GM12873 (cell line): ENCODE results near the gene AFAP1.
A peak's percentile ranks its signal among the peaks of the same experiment; 100 is the strongest.

Experiments
- TF ChIP-seq, protein P1 (sequence below): IDR thresholded peaks from 2 replicates; pipeline ENCODE4 v1.5.1; 2012; ENCODE audit warnings: low read depth, mild to moderate bottlenecking, moderate library complexity, low read length, control low read depth; ENCODE audit not compliant: insufficient read depth; ENCODE audit errors: missing control alignments

AFAP1 gene

DNA sequence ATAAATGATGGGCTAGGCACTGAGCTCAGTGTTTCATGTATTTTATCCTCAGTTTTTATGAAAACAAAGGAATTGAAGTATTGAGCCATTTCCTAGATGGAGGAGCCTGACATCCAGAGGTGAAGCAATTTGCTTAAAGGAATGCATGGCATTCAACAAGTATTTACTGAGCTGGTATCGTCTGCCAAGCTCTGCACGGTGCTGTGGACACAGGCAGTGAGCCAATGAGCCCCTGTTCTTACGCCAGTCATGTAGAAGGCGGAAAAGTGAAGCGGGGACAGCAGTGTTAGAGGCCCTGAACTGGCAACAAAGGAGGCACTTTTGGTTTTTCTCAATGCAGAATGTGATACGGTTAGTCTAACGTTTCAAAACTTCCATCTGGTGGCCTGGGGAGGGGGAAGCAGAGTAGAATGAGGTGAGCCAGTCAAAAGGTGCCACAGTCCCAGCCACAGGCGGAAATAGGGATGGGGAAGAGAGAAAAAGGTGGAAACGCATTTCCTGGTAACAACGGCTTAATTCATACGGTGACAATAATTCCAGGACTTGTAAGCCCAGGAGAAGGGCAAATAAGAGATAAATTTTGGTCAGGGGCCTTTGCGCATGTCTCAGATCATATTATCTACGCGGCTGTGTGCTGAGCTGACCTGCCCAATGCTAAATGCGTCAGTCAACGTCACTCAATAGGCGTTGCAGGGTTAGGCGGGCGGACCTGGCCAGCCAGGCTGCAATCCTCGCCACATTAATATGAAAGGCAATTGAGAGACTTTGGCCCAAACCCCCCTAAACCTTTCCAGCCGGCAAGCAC, 133.9 kb downstream of the AFAP1 start:
- TF ChIP-seq, protein P1, sequence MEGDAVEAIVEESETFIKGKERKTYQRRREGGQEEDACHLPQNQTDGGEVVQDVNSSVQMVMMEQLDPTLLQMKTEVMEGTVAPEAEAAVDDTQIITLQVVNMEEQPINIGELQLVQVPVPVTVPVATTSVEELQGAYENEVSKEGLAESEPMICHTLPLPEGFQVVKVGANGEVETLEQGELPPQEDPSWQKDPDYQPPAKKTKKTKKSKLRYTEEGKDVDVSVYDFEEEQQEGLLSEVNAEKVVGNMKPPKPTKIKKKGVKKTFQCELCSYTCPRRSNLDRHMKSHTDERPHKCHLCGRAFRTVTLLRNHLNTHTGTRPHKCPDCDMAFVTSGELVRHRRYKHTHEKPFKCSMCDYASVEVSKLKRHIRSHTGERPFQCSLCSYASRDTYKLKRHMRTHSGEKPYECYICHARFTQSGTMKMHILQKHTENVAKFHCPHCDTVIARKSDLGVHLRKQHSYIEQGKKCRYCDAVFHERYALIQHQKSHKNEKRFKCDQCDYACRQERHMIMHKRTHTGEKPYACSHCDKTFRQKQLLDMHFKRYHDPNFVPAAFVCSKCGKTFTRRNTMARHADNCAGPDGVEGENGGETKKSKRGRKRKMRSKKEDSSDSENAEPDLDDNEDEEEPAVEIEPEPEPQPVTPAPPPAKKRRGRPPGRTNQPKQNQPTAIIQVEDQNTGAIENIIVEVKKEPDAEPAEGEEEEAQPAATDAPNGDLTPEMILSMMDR, result no peak

DNA sequence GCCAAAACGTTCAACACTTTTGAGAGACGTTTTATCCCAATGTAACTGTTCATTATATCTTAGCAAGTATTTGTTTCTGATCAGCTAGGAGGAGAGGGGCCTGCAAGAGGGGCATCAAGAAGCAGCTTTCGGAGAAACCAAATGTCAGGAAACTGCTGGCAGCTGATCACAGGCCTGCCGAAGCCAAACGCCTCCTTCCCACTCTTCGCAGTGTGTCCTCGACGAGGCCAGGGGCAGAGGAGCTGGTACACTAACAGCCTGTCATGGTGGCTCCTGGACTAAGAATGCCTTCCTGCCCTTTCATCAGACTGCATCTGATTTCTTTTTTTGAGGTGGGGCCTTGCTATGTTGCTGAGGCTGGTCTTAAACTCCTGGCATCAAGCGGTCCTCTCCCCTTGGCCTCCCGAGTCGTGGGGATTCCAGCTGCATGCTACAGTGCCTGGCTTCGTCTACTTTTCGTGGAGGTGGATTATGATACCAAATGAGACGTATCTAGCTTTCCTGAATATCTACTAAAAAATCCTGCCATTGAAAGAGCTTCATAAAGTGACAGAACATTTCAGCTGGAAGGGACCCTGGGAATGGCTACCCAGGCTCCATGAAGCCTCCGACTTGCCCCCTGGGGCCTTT, 134.8 kb downstream of the AFAP1 start:
- TF ChIP-seq, protein P1, result no peak

- TF ChIP-seq, protein P1, result peak; percentile 95
Measured at GRCh38 chr4:7803992-7804755, 135.5 kb downstream of the AFAP1 start.

DNA sequence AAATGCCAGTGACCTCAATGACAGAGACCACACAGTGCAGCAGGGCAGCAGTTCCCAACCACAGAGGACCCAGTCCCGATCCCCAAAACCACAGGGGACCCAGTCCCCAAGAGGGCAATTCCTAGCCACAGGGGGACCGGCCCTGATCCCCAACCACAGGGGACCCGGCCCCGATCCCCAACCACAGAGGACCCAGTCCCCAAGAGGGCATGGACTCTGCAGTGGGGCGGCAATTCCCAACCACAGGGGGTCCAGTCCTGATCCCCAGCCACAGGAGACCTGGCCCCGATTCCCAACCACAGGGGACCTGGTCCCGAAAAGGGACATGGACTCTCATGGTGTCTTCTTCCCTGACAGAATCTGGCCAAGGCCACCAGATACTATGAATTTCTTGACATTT, 136.3 kb downstream of the AFAP1 start:
- TF ChIP-seq, protein P1, result no peak

- TF ChIP-seq, protein P1, result peak; percentile 98
Measured at GRCh38 chr4:7802093-7802726, 137.5 kb downstream of the AFAP1 start.

DNA sequence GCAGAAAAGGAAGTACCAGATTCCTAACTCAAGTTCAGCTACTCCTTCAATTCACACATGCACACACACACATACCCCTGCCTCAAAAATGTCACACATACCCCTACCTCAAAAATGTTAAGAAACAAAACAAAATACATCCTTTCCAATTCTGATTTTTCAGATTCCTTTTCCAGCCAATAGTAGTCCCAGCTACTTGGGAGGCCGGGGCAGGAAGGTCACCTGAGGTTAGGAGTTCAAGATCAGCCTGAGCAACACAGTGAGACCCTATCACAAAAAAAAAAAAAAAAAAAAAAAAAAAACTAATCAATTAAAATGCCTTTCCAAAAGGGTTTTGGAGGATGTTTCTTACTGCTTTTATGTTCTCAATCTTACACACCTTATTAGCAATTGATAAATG, 138.0 kb downstream of the AFAP1 start:
- TF ChIP-seq, protein P1, result no peak

DNA sequence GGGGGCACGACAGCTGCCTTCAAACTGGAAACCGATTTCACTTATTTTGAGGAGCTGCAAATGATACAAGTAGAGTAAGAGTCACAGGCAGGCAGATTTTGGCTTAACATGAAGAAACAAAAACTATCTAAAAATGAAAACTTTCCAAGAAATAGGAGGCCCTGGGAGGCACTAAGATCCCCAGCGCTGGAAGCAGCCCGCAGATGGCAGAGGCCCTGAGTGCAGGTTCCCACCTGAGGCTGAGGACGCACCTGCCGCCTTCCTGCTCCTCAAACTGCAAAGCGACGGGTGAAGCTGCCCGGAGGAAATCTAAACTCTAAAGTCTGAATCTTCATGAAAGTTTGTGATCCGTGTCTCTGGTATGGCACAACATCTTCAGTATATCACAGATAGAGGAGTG, 138.7 kb downstream of the AFAP1 start:
- TF ChIP-seq, protein P1, result no peak
